Measurements from ENCODE around the gene OR5AU1.

The OR5AU1 gene

GRCh38 chr14:21107283-21107800, 48.5 kb downstream of the OR5AU1 start:
- peak; percentile 75 for DNase-seq (ENCODE audit: low read depth, low spot score)

GRCh38 chr14:21106498-21107282, 49.2 kb downstream of the OR5AU1 start:
- peak; percentile 87 for DNase-seq (ENCODE audit: low read depth, low spot score)

GRCh38 chr14:21106176-21106497, 49.7 kb downstream of the OR5AU1 start:
- no peak for DNase-seq (ENCODE audit: low read depth, low spot score)

GRCh38 chr14:21105095-21105494, 50.8 kb downstream of the OR5AU1 start:
- DNase-seq (ENCODE audit: low read depth, low spot score): no peak

All from astrocyte of the hippocampus (primary cell).